KBM-7 (cell line): ENCODE results near the gene CERK.
"Not testable (repeated sequence)": the region's sequence is repeated elsewhere in the genome, so short reads cannot be mapped to it uniquely, and the experiment has no call there.

Experiments used
- DNase-seq: peaks from one replicate; pipeline ENCODE4 v3.0.0-alpha.2; 2015
- in situ Hi-C: fragments of 300-500 bp; cut with MboI; formaldehyde crosslinking; loops from 2 replicates; pipeline ENCODE4 v1.14.3; 2020; ENCODE audit warnings: low sequenced_read_pairs, low pct_unique_long_range_greater_than_20kb, mixed read lengths

Gene CERK

DNA sequence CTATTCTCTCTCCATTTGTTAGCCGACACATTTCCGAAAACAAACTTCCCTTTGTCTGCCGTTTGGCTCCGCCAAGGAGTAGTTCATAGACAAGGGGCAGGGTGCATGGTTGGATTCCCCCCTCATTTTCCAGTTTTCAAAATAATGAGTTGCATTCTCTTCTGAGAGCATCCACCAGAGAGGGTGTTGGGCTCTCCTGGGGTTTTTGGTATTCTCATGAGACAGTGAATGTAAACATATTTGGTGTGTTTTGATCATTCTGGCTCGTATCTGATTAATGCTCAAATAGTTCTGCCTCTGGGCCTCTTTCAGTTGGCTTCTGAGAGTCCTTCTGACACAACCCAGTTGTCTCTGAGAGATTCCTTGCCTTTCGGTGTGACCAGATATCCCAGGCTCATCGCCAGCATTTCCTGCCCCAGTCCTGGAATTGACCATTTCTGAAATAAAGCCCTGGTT is 96.2 kb downstream of the CERK start:
- no peak for DNase-seq
- in situ Hi-C loops = no loop called here

DNA sequence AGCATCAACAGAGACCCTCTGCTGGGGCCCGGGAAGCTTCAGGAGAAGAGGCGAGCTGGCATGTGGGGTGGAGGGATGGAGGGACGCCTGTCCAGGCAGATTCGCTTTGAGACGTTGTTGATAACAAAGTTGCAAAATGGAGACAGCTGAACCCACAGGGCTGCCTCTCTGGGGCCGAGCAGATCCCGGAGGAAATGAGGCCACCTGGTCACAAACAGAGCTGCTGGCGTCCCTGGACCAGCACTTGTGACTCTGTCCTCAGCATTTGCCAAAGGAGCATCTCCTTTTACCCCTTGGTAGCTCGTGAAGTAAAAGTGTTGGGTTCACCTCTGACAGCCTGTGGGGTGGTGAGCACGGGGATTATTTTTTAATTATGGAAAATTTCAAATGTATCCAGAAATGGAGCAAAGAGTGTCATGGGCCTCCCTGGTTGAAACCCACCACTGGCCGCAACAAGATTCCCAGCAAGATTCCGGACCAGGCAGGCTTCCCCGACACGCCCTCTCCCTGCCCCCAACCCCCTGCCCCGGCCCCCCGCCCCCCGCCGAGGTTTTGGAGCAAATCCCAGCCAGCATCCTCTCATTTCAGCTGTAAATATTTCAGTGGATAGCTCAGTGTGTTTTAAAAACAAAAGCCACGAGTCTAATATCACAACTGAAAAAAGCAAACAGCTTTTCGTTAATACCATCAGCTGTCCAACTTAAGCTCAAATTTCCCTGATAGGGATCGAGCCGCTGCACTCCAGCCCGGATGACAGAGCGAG is 97.6 kb downstream of the CERK start:
- in situ Hi-C loops = no loop called here
- no peak for DNase-seq

GRCh38 chr22:46639843-46640242 is 98.2 kb downstream of the CERK start:
- in situ Hi-C loops = no loop called here
- no peak for DNase-seq

- in situ Hi-C loops = no loop called here
- DNase-seq = no peak
These were observed 99.2 kb downstream of the CERK start for GRCh38 chr22:46638601-46639431.

GRCh38 chr22:46637711-46638600 is 100.1 kb downstream of the CERK start:
- in situ Hi-C loops = no loop called here
- DNase-seq = no peak

GRCh38 chr22:46636221-46637002 is 101.6 kb downstream of the CERK start:
- DNase-seq = no peak
- in situ Hi-C loops = no loop called here

DNA sequence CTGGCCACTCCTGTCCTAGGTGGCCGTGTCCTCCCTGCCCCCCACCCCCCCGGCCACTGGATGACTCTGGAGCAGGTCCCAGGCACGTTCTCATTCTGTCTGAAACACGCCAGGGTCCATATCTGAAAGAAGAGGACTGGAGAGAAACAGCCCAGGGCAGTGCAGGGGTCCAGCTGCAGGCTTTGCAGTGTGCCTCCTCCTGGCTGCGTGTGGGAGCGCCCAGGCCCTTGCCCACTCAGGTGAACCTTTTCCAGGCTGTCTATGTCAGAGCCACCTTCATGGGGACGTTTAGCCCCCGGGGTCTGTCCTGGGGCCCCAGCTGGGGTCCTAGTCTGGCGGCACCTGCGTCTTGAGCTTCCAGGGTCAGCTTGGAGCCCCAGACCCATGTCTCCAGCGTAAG is 102.3 kb downstream of the CERK start:
- no peak for DNase-seq

GRCh38 chr22:46634973-46635685 is 102.9 kb downstream of the CERK start:
- DNase-seq, in situ Hi-C loops: not testable (repeated sequence)

More for the DNA sequence above, 102.3 kb downstream of the CERK start:
- in situ Hi-C loops = no loop called here
